Esophagus squamous epithelium (tissue), 5 donors: ENCODE measurements around the gene FUBP1. TPM values are rescaled to one million over a fixed set of nuclear protein-coding genes. Genes with fewer than 3 reads are reported as not detected.

Experiments
- DNase-seq: peaks from one replicate; lab custom pipeline; 2025; lab: John Stamatoyannopoulos, UW
- H3K27ac ChIP-seq, 4 donors: fragments of 200-600 bp; sonication (generic); one replicate each; pipeline ENCODE4 v1.5.1; 2016 to 2019; ENCODE audit warnings: mild to moderate bottlenecking in 1 of 4
- H3K27me3 ChIP-seq, 4 donors: fragments of 200-600 bp; sonication (generic); 1 replicate in 3 of 4; 2 replicates in 1 of 4; pipeline versions ENCODE4 v1.5.1 to v1.6.0; 2017 to 2021; ENCODE audit warnings: antibody characterized with exemption in 1 of 4
- H3K36me3 ChIP-seq, 3 donors: fragments of 200-600 bp; sonication (generic); one replicate each; pipeline ENCODE4 v1.5.1; 2016 to 2019
- H3K4me1 ChIP-seq, 3 donors: fragments of 200-600 bp; sonication (generic); one replicate each; pipeline ENCODE4 v1.5.1; 2017 to 2019
- H3K4me3 ChIP-seq, 4 donors: fragments of 200-600 bp; sonication (generic); 1 replicate in 3 of 4; 2 replicates in 1 of 4; pipeline ENCODE4 v1.5.1; 2016 to 2019; ENCODE audit warnings: mild to moderate bottlenecking in 2 of 4, moderate library complexity in 1 of 4
- H3K9me3 ChIP-seq, 3 donors: fragments of 200-600 bp; sonication (generic); one replicate each; pipeline ENCODE4 v1.5.1; 2016 to 2019
- CTCF ChIP-seq, 6 experiments: fragments of 450-650 bp in 4 of 6; fragments of 200-600 bp in 2 of 6; sonication (generic) in 2 of 6; IDR thresholded peaks; one replicate each; pipeline ENCODE4 v1.5.1; 2016 to 2019; ENCODE audit warnings: antibody characterized with exemption in 6 of 6, mild to moderate bottlenecking in 4 of 6, moderate library complexity in 4 of 6
- POLR2A ChIP-seq, 4 donors: fragments of 450-650 bp; IDR thresholded peaks; one replicate each; pipeline ENCODE4 v1.6.1; 2017; ENCODE audit warnings: antibody characterized with exemption in 4 of 4, mild to moderate bottlenecking in 4 of 4, moderate library complexity in 3 of 4
- WGBS, 2 donors: methylation state at CpG; one replicate each; pipeline ENCODE4 v1.1.5; 2018; 5-methylcytosine and 5-hydroxymethylcytosine counted together
- intact Hi-C: fragments of 100-400 bp; cut with DNase I; formaldehyde crosslinking; loops from one replicate; pipeline ENCODE4 v1.15.0; 2022
- total RNA-seq, 4 donors: library from RNA; depleted of rRNA; stranded (reverse); fragments of >200 nt; gene quantifications; one replicate each; pipeline ENCODE4 v1.1.0, GENCODE V29; 2016
- donor health status: DM: yes; HTN: yes; CAD: no.

The FUBP1 gene
- total RNA-seq, 4 donors from 2014 or later = 44.6 to 103 (median 77.8) TPM

GRCh38 chr1:77951328-77951727 is 27.5 kb downstream of the FUBP1 start:
- intact Hi-C loops = no loop called here
- Histone ChIP-seq H3K4me3 (no peak overlapping the region), H3K4me1 (peaks cover 0 to 12% (median 5%) of the 10 kb centered on the region in 3 donors), H3K27ac (no peak overlapping the region), H3K36me3 (peaks cover 8 to 97% (median 39%) of the 10 kb centered on the region in 3 donors), H3K9me3 (no peaks in the 10 kb centered on the region), H3K27me3 (no peaks in the 10 kb centered on the region)
- no peak for TF ChIP-seq CTCF (IDR thresholded peaks at IDR 0.05)
- TF ChIP-seq POLR2A (IDR thresholded peaks at IDR 0.05) = no peak
- 100% methylated on average over 1 of the region's 1 CpG for WGBS, 2 donors
- DNase-seq = no peak

GRCh38 chr1:77950873-77951272 is 28.0 kb downstream of the FUBP1 start:
- H3K4me1 ChIP-seq = peaks cover 0 to 12% (median 5%) of the 10 kb centered on the region in 3 donors
- intact Hi-C loops = no loop called here
- no peak overlapping the region for H3K4me3 ChIP-seq
- peaks cover 8 to 97% (median 35%) of the 10 kb centered on the region in 3 donors for H3K36me3 ChIP-seq
- no peaks in the 10 kb centered on the region for H3K9me3 ChIP-seq
- H3K27ac ChIP-seq = no peak overlapping the region
- TF ChIP-seq POLR2A (IDR thresholded peaks at IDR 0.05) (no peak), CTCF (IDR thresholded peaks at IDR 0.05) (no peak)
- no peaks in the 10 kb centered on the region for H3K27me3 ChIP-seq
- no peak for DNase-seq

GRCh38 chr1:77948841-77949424 is 29.9 kb downstream of the FUBP1 start:
- intact Hi-C loops = no loop called here
- DNase-seq = no peak
- Histone ChIP-seq H3K4me1 (peaks cover 0 to 12% (median 5%) of the 10 kb centered on the region in 3 donors), H3K27ac (no peak overlapping the region), H3K4me3 (no peak overlapping the region), H3K9me3 (no peaks in the 10 kb centered on the region), H3K36me3 (peaks cover 8 to 97% (median 28%) of the 10 kb centered on the region in 3 donors), H3K27me3 (no peaks in the 10 kb centered on the region)
- WGBS, 2 donors = 35 to 56% methylated on average over 2 of the region's 2 CpGs
- TF ChIP-seq CTCF (IDR thresholded peaks at IDR 0.05) (no peak), POLR2A (IDR thresholded peaks at IDR 0.05) (no peak)

- peaks cover 0 to 97% (median 21%) of the 10 kb centered on the region in 3 donors for H3K36me3 ChIP-seq
- no peaks in the 10 kb centered on the region for H3K9me3 ChIP-seq
- 95 to 98% methylated on average over 2 of the region's 2 CpGs for WGBS, 2 donors
- H3K27me3 ChIP-seq = no peaks in the 10 kb centered on the region
- H3K4me1 ChIP-seq = peaks cover 0 to 9% (median 5%) of the 10 kb centered on the region in 3 donors
- H3K27ac ChIP-seq = no peak overlapping the region
- intact Hi-C loops = no loop called here
- no peak for DNase-seq
- no peak overlapping the region for H3K4me3 ChIP-seq
- TF ChIP-seq CTCF (IDR thresholded peaks at IDR 0.05) (no peak), POLR2A (IDR thresholded peaks at IDR 0.05) (no peak)
These were observed 33.5 kb downstream of the FUBP1 start for GRCh38 chr1:77945345-77945744.

- no peak for DNase-seq
- no peaks in the 10 kb centered on the region for H3K27me3 ChIP-seq
- intact Hi-C loops = no loop called here
- no peak overlapping the region for H3K4me3 ChIP-seq
- H3K4me1 ChIP-seq = no peaks in the 10 kb centered on the region
- no peak overlapping the region for H3K27ac ChIP-seq
- H3K36me3 ChIP-seq = peaks cover 0 to 73% (median 13%) of the 10 kb centered on the region in 3 donors
- no peak for TF ChIP-seq POLR2A (IDR thresholded peaks at IDR 0.05)
- no peak for TF ChIP-seq CTCF (IDR thresholded peaks at IDR 0.05)
- WGBS, 2 donors = 89 to 99% methylated on average over 4 of the region's 4 CpGs
- H3K9me3 ChIP-seq = no peaks in the 10 kb centered on the region
These were observed 36.3 kb downstream of the FUBP1 start for GRCh38 chr1:77942400-77943140.
